ENCODE data around the gene NPTX1. TPM values are rescaled to one million over a fixed set of nuclear protein-coding genes. Genes with fewer than 3 reads are reported as not detected.

NPTX1 gene
- total RNA-seq, 2 donors from 2014 or later, result 0.56 to 0.68 TPM

- TF ChIP-seq CTCF (IDR thresholded peaks at IDR 0.05), result no peak
- H3K4me3 ChIP-seq, result peak overlapping the region; percentile 34
Measured at GRCh38 chr17:80437532-80437931, 38.9 kb downstream of the NPTX1 start.

DNA sequence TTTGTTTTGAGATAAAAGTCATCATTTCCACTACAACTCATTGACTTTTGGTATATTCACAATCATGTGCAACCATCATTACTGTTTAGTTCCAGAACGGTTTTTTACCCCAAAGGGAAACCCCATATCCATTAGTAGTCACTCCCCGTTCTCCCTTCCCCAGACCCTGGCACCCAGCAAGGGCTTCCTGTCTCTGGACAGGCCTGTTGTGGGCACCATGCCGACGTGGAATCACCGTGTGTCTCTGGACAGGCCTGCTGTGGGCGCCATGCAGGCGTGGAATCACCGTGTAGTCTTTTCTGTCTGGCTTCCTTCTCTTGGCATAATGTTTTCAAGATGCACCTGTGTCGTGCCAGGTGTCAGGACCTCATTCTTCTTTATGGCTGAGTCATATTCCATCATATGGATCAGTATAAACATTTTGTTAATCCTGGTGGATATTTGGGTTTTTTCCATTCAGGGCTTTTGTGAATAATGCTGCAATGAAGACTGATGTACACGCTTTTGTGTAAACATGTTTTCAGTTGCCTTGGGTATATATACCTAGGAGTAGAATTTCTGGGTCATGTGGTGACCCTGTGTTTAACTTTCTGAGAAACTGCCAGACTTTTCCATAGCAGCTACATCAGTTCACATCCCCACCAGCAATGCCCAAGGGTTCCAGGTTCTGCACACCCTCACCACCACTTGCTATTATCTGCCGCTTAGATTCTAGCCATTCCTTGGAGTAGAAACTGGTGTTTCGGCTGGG is 42.3 kb downstream of the NPTX1 start:
- Histone ChIP-seq H3K4me1 (ENCODE audit: control insufficient read depth in 1 of 2, low read depth in 2 of 2) (peaks cover 11 to 23% of the 10 kb centered on the region in 2 donors), H3K4me3 (no peak overlapping the region), H3K9me3 (no peaks in the 10 kb centered on the region), H3K27me3 (replicated peaks; ENCODE audit: insufficient read depth) (no peaks in the 10 kb centered on the region), H3K27ac (no peak overlapping the region), H3K36me3 (peaks cover 6% of the 10 kb centered on the region)
- TF ChIP-seq CTCF (IDR thresholded peaks at IDR 0.05), result no peak
- ATAC-seq (ENCODE audit: insufficient number of reproducible peaks, low FRiP score, low read depth) (no peak), DNase-seq (ENCODE audit: low spot score) (no peak)

More at GRCh38 chr17:80437532-80437931, 38.9 kb downstream of the NPTX1 start:
- H3K9me3 ChIP-seq, result no peaks in the 10 kb centered on the region
- peaks cover 11 to 24% of the 10 kb centered on the region in 2 donors for H3K4me1 ChIP-seq (ENCODE audit: control insufficient read depth in 1 of 2, low read depth in 2 of 2)
- no peaks in the 10 kb centered on the region for H3K27me3 ChIP-seq (replicated peaks; ENCODE audit: insufficient read depth)
- DNase-seq (ENCODE audit: low spot score) (no peak), ATAC-seq (ENCODE audit: insufficient number of reproducible peaks, low FRiP score, low read depth) (peak; percentile 37)
- H3K27ac ChIP-seq, result peak overlapping the region; percentile 61 to 72
- H3K36me3 ChIP-seq, result no peaks in the 10 kb centered on the region

- Histone ChIP-seq H3K27ac (no peak overlapping the region), H3K4me1 (ENCODE audit: control insufficient read depth in 1 of 2, low read depth in 2 of 2) (peaks cover 2 to 13% of the 10 kb centered on the region in 2 donors), H3K4me3 (no peak overlapping the region), H3K36me3 (peaks cover 6% of the 10 kb centered on the region), H3K27me3 (replicated peaks; ENCODE audit: insufficient read depth) (no peaks in the 10 kb centered on the region), H3K9me3 (no peaks in the 10 kb centered on the region)
- no peak for TF ChIP-seq CTCF (IDR thresholded peaks at IDR 0.05)
- ATAC-seq (ENCODE audit: insufficient number of reproducible peaks, low FRiP score, low read depth) (no peak), DNase-seq (ENCODE audit: low spot score) (no peak)
Measured at GRCh38 chr17:80432961-80433550, 43.4 kb downstream of the NPTX1 start.

GRCh38 chr17:80432350-80432955 is 44.0 kb downstream of the NPTX1 start:
- H3K4me1 ChIP-seq (ENCODE audit: control insufficient read depth in 1 of 2, low read depth in 2 of 2), result peaks cover 0 to 7% of the 10 kb centered on the region in 2 donors
- DNase-seq (ENCODE audit: low spot score) (no peak), ATAC-seq (ENCODE audit: insufficient number of reproducible peaks, low FRiP score, low read depth) (no peak)
- no peak overlapping the region for H3K4me3 ChIP-seq
- TF ChIP-seq CTCF (IDR thresholded peaks at IDR 0.05), result no peak
- peaks cover 6% of the 10 kb centered on the region for H3K36me3 ChIP-seq
- no peaks in the 10 kb centered on the region for H3K9me3 ChIP-seq
- H3K27ac ChIP-seq, result no peak overlapping the region
- no peaks in the 10 kb centered on the region for H3K27me3 ChIP-seq (replicated peaks; ENCODE audit: insufficient read depth)

All from thoracic aorta (tissue), 2 donors.